ENCODE measurements around the gene ZNF22.

The ZNF22 gene

DNA sequence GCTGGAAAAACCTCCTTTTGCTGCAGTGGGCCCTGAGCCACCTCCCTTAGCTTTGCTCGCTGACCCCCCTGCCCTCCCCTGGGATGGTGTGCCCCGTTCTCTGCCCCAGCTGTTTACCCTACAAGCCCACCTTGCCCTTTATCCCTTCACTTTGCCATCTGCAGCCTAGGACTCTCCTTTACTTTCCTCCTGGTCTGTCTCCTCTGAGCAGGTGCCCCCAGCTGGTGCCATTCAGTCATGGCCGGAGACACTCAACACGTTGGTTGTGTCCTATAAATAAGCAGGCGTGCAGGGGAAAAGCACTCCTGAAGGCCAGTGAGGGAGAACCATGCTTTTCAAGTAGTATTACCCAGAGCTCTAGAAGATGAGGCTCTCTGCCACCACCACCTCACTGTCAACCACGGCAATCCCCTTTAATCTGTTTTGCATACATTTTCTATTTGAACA is 35.0 kb upstream of the ZNF22 start:
- no peak for DNase-seq

GRCh38 chr10:44966129-44966815 is 34.5 kb upstream of the ZNF22 start:
- peak; percentile 15 for DNase-seq

DNA sequence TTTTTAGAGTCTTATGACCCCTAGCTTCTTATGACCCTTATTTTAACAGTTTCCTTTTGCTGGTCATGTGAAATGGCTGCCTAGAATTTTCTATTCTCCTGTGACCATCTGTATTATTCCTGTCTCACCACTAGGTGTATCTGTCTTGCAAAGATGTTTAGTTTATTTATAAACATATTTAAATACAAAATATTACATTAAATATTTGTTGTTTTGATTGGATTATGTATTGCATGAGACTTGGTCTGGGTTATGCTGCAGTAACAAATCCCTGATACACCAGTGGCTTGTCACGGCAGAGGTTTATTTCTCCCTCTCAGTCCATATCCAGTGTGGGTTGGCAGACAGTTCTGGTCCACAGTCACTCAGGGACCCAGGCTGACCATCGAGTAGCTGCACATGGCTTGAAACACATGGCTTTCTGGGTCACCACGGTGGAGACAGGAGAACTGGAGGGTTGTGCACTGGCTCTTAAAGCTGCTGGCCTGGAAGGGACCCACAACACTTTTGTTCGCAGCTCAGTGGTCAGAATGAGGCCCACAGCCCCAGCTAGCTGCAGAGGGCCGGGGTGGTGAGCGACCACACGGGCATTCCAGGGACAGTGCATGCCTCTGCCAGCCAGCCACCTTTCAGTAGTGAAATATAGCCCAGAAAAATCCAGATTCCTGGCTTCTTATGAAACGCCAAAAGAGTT is 33.8 kb upstream of the ZNF22 start:
- peak; percentile 10 for DNase-seq

DNA sequence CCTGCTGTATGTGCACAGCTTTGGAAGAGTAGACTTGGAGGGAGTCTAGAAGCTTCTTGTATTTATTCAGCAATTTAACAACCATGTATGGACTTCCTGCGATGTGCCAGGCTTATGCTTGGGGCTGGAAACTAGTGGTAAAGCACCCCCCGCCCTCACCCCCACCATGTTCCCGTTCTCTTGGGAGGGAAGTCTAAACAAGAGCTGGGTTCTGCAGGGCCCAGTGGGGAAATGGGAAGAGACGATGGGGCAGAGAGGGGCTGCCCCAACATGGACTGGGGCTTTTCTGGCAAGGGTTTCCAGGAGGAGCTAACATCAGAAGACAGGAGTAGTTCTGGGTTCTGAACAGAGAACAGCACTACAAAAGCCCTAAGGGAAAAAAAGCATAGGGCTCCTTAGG is 33.1 kb upstream of the ZNF22 start:
- no peak for DNase-seq

- DNase-seq = no peak
Observed at GRCh38 chr10:44968091-44968490, 32.6 kb upstream of the ZNF22 start.

DNA sequence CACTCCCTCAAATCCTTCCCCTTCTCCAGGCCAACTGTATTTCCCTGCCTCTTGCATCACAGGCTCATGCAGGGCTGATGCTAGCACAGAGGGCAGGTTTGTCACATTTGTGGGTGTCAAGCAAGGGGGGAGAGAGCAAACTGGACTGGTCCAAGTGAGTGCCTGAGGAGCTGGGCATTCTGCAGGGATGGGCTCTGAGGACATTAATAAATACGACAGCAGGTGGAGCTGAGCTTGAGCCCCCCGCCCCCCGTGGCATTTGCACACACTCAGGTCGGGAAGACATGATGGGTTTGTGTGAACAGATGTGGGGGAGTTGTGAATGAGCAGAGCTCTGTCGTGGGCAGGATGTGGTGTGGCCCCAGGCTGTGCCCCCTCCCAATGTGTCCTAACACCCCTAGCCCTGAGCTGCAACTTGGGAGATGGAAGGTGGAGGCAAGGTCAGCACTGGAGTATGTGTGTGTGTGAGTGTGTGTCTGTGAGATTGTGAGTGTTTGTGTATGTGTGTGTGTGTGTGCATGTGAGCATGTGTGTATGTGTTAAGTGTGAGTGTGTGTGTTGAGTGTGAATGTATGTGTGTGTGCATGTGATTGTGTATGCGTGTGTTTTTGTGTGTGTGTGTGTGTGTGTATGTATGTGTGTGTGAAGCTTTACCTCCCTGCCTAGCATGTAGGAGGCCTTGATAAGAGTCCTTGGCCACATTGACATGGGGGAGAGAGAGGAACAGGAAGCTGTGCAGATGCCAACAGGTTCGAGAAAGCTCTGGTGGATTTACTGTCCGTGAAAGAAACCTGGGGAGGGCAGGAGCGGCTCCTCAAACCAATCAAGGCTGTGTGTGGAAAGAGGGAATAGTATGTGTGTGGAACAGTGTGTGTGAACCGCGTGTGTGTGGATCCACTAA is 32.0 kb upstream of the ZNF22 start:
- DNase-seq = no peak

- DNase-seq = no peak
Observed at GRCh38 chr10:44969854-44970253, 30.9 kb upstream of the ZNF22 start.

DNA sequence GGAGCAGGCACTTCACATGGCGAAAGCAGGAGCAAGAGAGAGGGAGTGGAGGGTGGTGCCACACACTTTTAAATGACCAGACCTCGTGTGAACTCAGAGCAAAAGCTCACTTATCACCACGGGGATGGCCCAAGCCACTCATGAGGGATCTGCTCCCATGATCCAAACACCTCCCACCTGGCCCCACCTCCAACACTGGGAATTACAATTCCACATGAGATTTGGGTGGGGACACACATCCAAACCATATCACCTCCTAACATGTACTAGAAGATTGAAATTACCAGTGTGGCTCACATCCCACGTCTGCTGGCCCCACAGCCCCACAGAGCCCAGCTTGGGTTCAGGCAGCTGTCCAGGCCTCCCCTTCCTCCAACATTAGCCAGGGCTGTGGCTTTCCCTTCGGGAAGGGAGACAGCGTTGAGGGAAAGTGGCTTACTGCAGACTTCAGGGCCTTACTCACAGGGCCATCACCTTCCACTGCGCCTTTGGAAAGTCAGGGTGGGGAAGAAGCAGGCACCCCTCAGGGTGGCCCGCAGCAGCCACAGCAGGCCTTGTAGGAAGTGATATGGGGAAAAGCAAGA is 29.8 kb upstream of the ZNF22 start:
- no peak for DNase-seq

GRCh38 chr10:44971434-44971833 is 29.3 kb upstream of the ZNF22 start:
- DNase-seq = no peak

DNA sequence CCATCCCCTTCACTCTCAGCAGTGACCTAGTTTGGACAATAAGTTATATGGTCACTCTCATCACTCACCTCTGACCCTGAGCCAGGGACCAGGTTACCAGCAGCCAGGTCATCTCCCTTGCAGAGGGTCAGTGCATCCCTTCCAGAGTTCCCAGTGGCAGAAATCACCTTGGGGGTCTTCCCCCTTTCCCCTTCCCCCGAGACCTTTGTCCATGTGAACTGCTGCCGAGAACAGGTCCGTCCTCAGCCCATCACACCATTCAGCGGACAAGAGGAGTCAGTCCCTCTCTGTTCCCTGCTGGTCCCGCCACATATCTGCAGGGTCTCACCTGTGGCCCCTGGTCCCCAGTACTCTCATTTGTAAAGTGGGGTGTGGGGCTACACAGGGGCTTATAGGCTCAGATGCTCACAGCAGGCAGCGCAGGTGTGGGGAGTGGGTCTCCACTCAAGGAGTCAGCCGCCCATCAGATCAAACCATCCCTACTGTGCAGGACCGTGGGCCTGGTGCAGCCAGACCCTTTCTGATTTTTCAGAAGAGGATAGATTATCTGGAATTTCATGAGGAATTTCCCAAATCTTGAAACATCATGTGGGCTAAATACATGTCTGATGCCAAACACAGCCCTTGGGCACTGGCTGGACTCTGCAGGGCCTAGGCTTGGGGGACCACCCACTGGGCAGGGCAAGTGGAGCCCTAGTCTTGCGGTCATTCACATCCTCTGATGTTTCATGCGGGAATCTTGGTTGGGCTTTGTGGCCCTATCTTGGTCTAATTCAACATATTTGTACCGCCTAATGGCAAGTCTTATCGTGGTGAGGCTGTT is 28.6 kb upstream of the ZNF22 start:
- DNase-seq = no peak

- DNase-seq = no peak
Observed at GRCh38 chr10:44972874-44973306, 27.8 kb upstream of the ZNF22 start.

DNA sequence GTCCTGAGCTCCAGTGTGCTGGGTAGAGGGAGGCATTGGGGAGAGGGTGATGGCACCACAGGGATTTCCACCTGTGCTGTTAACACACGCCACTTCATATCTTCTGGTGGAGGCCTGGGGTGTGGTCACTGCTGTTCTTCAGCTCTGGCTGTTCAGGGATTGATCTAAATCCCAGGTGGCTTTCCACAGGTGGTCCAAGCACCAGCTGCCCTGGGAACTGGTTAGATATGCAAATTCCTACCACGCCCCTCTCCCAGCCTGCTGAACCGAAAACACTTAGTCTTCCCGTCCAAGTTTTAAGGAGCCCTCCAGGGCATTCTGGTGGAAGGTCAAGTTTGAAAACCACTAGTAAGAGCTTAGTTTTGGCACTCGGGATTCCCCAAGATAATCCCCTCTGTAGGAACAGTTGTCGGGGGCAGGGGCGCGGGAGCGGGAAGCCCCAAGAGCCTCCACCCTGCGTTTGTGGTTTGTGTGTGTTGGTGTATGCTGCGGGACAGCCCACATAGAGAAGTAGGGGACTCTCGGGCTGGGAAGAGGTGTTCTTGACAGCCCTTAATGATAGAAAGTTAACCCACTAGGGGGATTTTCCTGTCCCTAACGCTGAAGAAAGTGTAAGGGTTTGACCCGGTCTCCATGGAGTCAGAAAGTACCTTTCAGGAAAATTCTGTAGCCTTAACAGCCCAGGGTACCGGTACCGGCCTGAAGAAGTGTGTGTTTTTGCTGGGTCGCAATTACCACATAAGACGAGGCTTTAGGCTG is 27.2 kb upstream of the ZNF22 start:
- DNase-seq = no peak

DNA sequence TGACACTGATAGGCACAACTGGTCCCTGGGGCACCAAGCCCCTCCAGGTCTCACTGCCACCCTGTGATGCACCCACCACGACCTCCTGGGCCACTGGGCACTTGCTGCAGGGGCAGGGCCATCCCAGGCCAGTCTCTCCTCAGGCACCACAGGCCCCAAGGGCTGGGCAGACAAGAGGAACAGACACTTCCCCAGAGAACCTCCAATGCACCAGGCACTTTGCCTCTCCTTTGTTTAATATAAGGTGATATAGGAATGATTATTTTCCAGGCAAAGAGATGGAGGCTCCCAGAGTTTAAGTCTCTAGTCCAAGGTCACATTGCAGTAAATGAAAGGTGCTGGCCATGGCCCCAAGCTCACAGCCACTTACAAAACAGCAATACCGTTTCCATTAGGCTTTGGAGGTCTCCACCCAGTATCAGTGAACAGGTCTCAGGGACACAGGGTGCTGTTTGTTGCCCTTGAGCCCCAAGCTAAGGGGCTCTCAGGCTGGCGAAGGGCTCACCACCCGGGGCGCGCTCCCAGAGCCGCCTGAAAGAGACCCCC is 26.6 kb upstream of the ZNF22 start:
- peak; percentile 32 for DNase-seq

GRCh38 chr10:44974628-44975430 is 25.9 kb upstream of the ZNF22 start:
- peak; percentile 79 for DNase-seq

- peak; percentile 62 for DNase-seq
Observed at GRCh38 chr10:44975431-44976331, 25.0 kb upstream of the ZNF22 start.

- DNase-seq = no peak
Observed at GRCh38 chr10:44976352-44977198, 24.1 kb upstream of the ZNF22 start.

DNA sequence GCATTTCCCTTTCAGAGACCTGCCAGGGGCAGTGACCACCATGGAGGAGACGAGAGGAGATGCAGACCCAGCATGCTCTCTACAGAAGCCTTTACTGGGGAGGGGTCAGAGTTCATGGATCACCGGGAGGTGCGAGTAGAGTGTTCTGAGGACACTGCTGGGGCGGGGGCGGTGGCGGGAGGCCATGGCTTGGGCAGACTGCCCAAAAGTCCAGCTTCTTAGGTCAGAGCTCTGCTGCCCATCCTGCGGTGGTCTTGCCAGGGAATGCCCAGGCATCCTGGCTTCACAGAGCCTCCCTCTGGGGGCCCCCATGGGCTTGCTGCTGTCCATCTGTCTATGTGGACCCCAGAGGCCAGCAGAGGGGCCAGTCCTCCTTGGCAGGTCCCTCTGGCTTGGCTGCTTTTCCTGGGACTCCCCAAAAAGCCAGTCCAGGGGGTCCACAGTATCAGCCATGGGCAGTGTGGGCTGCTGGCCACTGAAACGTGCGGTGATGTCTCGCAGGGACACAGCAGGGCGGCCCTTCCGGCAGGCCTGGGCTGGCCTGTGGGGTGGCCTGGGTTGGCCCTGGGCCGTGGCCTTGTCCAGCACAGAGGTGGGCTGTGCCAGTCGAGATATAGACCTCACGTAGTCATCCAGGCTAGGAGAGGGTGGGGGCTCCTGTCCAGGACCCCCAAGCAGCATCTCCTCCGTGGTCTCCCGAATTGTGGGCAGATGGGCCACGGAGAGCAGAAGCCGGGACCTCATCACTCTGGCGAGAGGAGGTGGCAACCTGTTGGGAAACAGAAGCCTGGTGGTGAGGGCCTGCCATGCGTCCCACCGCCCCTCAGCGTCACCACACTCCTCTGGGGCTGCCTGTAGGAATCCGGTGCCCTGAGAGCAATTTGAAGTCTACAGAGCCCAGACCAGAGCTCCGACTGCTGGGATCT is 23.2 kb upstream of the ZNF22 start:
- peak; percentile 28 for DNase-seq

Measured in DMS53 (cell line).